ENCODE measurements around the gene CUL1.

DNA sequence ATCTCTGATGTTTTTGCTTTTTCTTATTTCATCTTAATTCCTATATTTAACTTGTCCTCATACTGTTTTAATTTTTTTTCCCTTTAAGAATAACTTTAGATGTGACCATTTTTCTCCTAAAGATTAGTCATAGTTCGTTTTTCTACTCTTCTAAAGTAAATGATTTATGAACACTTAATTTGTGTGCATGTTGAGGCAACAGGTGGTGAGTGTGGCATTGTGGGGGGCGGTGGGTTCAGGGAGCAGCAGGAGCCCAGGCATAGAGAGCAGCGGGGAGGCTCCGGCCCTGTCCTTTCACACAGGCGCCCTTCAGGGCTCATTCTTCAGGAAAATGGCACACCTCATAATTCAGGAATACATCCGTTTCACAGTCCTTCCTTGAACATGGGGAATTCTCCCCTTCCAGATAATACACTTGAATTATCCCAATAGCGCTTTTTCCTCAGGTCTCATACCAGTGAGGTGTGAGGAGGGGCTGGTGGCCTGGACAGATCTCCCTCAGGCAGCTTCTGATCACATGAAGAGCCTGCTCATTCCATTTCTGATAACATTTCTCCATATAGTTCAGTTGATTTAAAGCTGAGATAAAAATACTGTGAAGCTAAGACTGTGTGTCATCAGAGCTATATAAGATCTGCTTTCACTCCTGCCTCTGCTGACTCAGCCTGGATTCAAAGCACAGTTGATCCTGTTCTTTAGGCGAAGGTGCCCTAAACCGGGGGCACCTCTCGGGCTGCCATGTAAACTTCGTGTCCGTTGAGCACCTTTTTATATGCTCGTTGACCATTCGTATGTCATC, 40.2 kb downstream of the CUL1 start:
- TF ChIP-seq, protein P1, sequence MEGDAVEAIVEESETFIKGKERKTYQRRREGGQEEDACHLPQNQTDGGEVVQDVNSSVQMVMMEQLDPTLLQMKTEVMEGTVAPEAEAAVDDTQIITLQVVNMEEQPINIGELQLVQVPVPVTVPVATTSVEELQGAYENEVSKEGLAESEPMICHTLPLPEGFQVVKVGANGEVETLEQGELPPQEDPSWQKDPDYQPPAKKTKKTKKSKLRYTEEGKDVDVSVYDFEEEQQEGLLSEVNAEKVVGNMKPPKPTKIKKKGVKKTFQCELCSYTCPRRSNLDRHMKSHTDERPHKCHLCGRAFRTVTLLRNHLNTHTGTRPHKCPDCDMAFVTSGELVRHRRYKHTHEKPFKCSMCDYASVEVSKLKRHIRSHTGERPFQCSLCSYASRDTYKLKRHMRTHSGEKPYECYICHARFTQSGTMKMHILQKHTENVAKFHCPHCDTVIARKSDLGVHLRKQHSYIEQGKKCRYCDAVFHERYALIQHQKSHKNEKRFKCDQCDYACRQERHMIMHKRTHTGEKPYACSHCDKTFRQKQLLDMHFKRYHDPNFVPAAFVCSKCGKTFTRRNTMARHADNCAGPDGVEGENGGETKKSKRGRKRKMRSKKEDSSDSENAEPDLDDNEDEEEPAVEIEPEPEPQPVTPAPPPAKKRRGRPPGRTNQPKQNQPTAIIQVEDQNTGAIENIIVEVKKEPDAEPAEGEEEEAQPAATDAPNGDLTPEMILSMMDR (IDR thresholded peaks at IDR 0.05; ENCODE audit: low read depth, low read length, poor library complexity, severe bottlenecking): no peak
- TF ChIP-seq EZH2phosphoT487 (IDR thresholded peaks at IDR 0.05; ENCODE audit: borderline replicate concordance, low read length): no peak
